CD4-positive, alpha-beta memory T cell (primary cell): ENCODE results near the gene POLN. TPM values are rescaled to one million over a fixed set of nuclear protein-coding genes. Genes with fewer than 3 reads are reported as not detected.

ENCODE experiments used
- CTCF ChIA-PET: fragments of 350-600 bp; sonication (Branson Sonifier 250); formaldehyde crosslinking; loops from one replicate; lab custom pipeline; 2021; ENCODE audit warnings: inconsistent platforms; ENCODE audit not compliant: partially characterized antibody; lab: Charles Lee
- POLR2A ChIA-PET: fragments of 350-600 bp; sonication (Branson Sonifier 250); formaldehyde crosslinking; loops from one replicate; lab custom pipeline; 2021; ENCODE audit not compliant: partially characterized antibody; lab: Charles Lee
- DNase-seq, 5 donors: peaks; one replicate each; pipeline versions ENCODE4 v3.0.0 to v3.0.0-alpha.2; 2020 to 2022; ENCODE audit warnings: mixed read lengths in 1 of 5
- H3K27ac ChIP-seq: one replicate; pipeline ENCODE4 v1.7.0; 2013; ENCODE audit warnings: low read depth, low read length
- H3K27me3 ChIP-seq: 2 replicates; pipeline ENCODE4 v1.7.0; 2013; ENCODE audit warnings: mild to moderate bottlenecking, low read length, moderate library complexity; ENCODE audit not compliant: insufficient read depth
- H3K36me3 ChIP-seq: 2 replicates; pipeline ENCODE4 v1.7.0; 2013; ENCODE audit warnings: mild to moderate bottlenecking, low read length, moderate library complexity; ENCODE audit not compliant: insufficient read depth
- H3K4me1 ChIP-seq: 2 replicates; pipeline ENCODE4 v1.7.0; 2013; ENCODE audit warnings: mild to moderate bottlenecking, low read length, moderate library complexity; ENCODE audit not compliant: insufficient read depth
- H3K4me3 ChIP-seq, 2 donors: one replicate each; pipeline ENCODE4 v1.7.0; 2013; ENCODE audit warnings: low read length in 2 of 2, mild to moderate bottlenecking in 1 of 2
- H3K9me3 ChIP-seq, 2 donors: one replicate each; pipeline ENCODE4 v1.7.0; 2013; ENCODE audit warnings: low read length in 2 of 2, control low read depth in 1 of 2; ENCODE audit not compliant: control insufficient read depth in 1 of 2
- H3K27ac Mint-ChIP-seq, 7 donors: one replicate each; pipeline ENCODE4 v1.8.0; 2020 to 2021; ENCODE audit warnings: mixed read lengths in 7 of 7, mild to moderate bottlenecking in 6 of 7, inconsistent platforms in 3 of 7, moderate library complexity in 3 of 7
- H3K27me3 Mint-ChIP-seq, 2 donors: one replicate each; pipeline ENCODE4 v1.8.0; 2020 to 2021; ENCODE audit warnings: mixed read lengths in 2 of 2
- H3K36me3 Mint-ChIP-seq, 2 donors: one replicate each; pipeline ENCODE4 v1.8.0; 2020 to 2021; ENCODE audit warnings: mixed read lengths in 2 of 2, inconsistent platforms in 1 of 2, mild to moderate bottlenecking in 1 of 2
- H3K4me1 Mint-ChIP-seq, 4 donors: one replicate each; pipeline ENCODE4 v1.8.0; 2020 to 2021; ENCODE audit warnings: mixed read lengths in 4 of 4, mild to moderate bottlenecking in 1 of 4
- H3K4me3 Mint-ChIP-seq, 8 donors: one replicate each; pipeline ENCODE4 v1.8.0; 2020 to 2021; ENCODE audit warnings: mixed read lengths in 8 of 8, mild to moderate bottlenecking in 7 of 8, moderate library complexity in 6 of 8, inconsistent platforms in 3 of 8
- H3K9me3 Mint-ChIP-seq, 8 donors: one replicate each; pipeline ENCODE4 v1.8.0; 2020 to 2021; ENCODE audit warnings: mixed read lengths in 8 of 8, mild to moderate bottlenecking in 5 of 8, inconsistent platforms in 3 of 8, moderate library complexity in 1 of 8
- intact Hi-C: fragments of 100-400 bp; cut with micrococcal nuclease; formaldehyde crosslinking; loops from one replicate; pipeline ENCODE4 v1.15.1; 2023
- polyA plus RNA-seq, 2 donors: library from polyadenylated mRNA; unstranded; fragments of 300-500 nt; fragmentation: Illumina TruSeq; gene quantifications; one replicate each; pipeline ENCODE4 v1.2.3, GENCODE V29; 2021
- total RNA-seq, 2 experiments: library from RNA; stranded (reverse); gene quantifications; one replicate each; pipeline ENCODE4 v1.2.3, GENCODE V29; 2021

POLN gene
- total and polyA plus RNA-seq, 4 experiments from 2014 or later, result 0.24 to 4.4 (median 2.8) TPM

DNA sequence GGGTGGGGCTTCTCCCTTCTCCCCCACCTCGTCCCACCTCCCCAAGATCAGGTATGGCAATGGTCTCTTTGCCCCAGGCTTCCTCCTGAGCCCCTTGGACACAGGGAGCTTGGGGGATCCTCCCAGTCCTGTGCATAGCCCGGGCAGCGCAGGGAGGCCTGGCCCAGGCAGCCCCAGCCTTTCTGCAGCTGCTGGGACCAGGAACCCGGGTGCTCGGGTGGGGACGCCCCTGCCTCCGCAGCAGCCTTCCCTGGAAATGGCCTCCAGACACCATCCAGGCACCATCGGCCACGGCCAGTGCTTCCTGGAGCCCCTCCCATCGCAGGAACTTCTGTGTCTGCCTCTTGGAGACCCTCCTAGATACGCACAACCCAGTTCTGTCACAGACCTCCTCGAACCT is 25.9 kb upstream of the POLN start:
- DNase-seq, result no peak
- Histone ChIP-seq H3K9me3 (no peaks in the 10 kb centered on the region), H3K27me3 (no peaks in the 10 kb centered on the region), H3K36me3 (no peaks in the 10 kb centered on the region), H3K4me1 (peaks cover 11% of the 10 kb centered on the region), H3K4me3 (no peak overlapping the region), H3K27ac (no peak overlapping the region)
- no peak overlapping the region for H3K4me3 Mint-ChIP-seq
- ChIA-PET CTCF (no interaction called here), POLR2A (no interaction called here)
- no peak overlapping the region for H3K27ac Mint-ChIP-seq
- peaks cover 3 to 8% of the 10 kb centered on the region in 2 donors for H3K36me3 Mint-ChIP-seq
- intact Hi-C loops, result no loop called here
- no peaks in the 10 kb centered on the region for H3K9me3 Mint-ChIP-seq
- H3K4me1 Mint-ChIP-seq, result peaks cover 0 to 15% (median 2%) of the 10 kb centered on the region in 4 donors
- no peaks in the 10 kb centered on the region for H3K27me3 Mint-ChIP-seq

DNA sequence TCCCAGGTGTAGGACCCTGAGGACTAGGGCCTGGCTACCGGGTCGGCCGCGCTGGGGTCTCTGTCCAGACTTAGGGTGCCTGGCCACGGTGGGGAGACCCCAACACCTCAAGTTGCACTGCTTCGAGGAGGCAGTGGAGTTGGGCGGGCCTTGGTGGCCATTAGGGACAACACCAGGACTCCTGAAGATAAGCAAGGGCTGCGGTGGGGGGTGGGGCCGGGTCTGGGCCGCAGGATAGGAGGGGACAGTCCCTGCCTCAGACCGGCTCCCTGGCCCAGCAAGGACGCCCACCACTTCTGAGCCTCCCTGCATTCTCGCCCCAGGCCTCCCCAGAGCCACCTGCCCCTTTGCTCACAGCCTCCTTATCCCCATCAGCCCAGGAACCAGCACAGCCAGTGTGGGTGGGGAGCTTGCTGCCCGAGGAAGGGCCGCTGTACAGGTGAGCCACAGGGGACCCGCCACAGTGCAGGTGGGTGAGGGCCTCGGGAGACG is 25.4 kb upstream of the POLN start:
- Histone ChIP-seq H3K27me3 (no peaks in the 10 kb centered on the region), H3K9me3 (no peaks in the 10 kb centered on the region), H3K4me3 (no peak overlapping the region), H3K36me3 (no peaks in the 10 kb centered on the region), H3K4me1 (peaks cover 14% of the 10 kb centered on the region), H3K27ac (no peak overlapping the region)
- Mint-ChIP-seq H3K36me3 (peaks cover 3 to 5% of the 10 kb centered on the region in 2 donors), H3K27ac (no peak overlapping the region), H3K4me3 (no peak overlapping the region), H3K9me3 (no peaks in the 10 kb centered on the region), H3K27me3 (no peaks in the 10 kb centered on the region), H3K4me1 (peaks cover under 1 to 13% (median under 1%) of the 10 kb centered on the region in 4 donors)
- ChIA-PET POLR2A (interaction anchor here (1.7 kb wide), 1 partner anchor 25 kb away, joined by 7 read pairs; the partner anchor contains the start of genes HAUS3 and POLN), CTCF (no interaction called here)
- DNase-seq, result no peak
- intact Hi-C loops, result no loop called here

- Histone ChIP-seq H3K36me3 (no peaks in the 10 kb centered on the region), H3K4me1 (peaks cover 14% of the 10 kb centered on the region), H3K27ac (no peak overlapping the region), H3K27me3 (no peaks in the 10 kb centered on the region), H3K4me3 (no peak overlapping the region), H3K9me3 (no peaks in the 10 kb centered on the region)
- ChIA-PET POLR2A (interaction anchor here (1.0 to 1.7 kb wide), 2 partner anchors 25 to 149 kb away, joined by 3 to 7 read pairs; partner anchors contain the start of genes HAUS3 and POLN), CTCF (no interaction called here)
- Mint-ChIP-seq H3K9me3 (no peaks in the 10 kb centered on the region), H3K4me3 (no peak overlapping the region), H3K27me3 (no peaks in the 10 kb centered on the region), H3K27ac (no peak overlapping the region), H3K36me3 (peaks cover 3 to 6% of the 10 kb centered on the region in 2 donors), H3K4me1 (peaks cover 0 to 11% (median 3%) of the 10 kb centered on the region in 4 donors)
- intact Hi-C loops, result no loop called here
- DNase-seq, result no peak
These were observed 24.9 kb upstream of the POLN start for GRCh38 chr4:2266821-2267220.

GRCh38 chr4:2266181-2266580 is 24.3 kb upstream of the POLN start:
- ChIA-PET CTCF (no interaction called here), POLR2A (interaction anchor here (1.0 to 1.7 kb wide), 3 partner anchors 24 to 152 kb away, joined by 3 to 7 read pairs (median 3); partner anchors contain the start of genes CFAP99, HAUS3, POLN and ZFYVE28)
- DNase-seq, result no peak
- Histone ChIP-seq H3K4me1 (peaks cover 14% of the 10 kb centered on the region), H3K27ac (no peak overlapping the region), H3K9me3 (no peaks in the 10 kb centered on the region), H3K4me3 (no peak overlapping the region), H3K27me3 (no peaks in the 10 kb centered on the region), H3K36me3 (no peaks in the 10 kb centered on the region)
- H3K36me3 Mint-ChIP-seq, result peaks cover 3 to 6% of the 10 kb centered on the region in 2 donors
- peaks cover 0 to 11% (median 3%) of the 10 kb centered on the region in 4 donors for H3K4me1 Mint-ChIP-seq
- no peaks in the 10 kb centered on the region for H3K27me3 Mint-ChIP-seq
- intact Hi-C loops, result no loop called here
- no peak overlapping the region for H3K4me3 Mint-ChIP-seq
- H3K27ac Mint-ChIP-seq, result peak overlapping the region in 4 of 7 donors; percentile 12 to 73 (median 31)
- H3K9me3 Mint-ChIP-seq, result no peaks in the 10 kb centered on the region

DNA sequence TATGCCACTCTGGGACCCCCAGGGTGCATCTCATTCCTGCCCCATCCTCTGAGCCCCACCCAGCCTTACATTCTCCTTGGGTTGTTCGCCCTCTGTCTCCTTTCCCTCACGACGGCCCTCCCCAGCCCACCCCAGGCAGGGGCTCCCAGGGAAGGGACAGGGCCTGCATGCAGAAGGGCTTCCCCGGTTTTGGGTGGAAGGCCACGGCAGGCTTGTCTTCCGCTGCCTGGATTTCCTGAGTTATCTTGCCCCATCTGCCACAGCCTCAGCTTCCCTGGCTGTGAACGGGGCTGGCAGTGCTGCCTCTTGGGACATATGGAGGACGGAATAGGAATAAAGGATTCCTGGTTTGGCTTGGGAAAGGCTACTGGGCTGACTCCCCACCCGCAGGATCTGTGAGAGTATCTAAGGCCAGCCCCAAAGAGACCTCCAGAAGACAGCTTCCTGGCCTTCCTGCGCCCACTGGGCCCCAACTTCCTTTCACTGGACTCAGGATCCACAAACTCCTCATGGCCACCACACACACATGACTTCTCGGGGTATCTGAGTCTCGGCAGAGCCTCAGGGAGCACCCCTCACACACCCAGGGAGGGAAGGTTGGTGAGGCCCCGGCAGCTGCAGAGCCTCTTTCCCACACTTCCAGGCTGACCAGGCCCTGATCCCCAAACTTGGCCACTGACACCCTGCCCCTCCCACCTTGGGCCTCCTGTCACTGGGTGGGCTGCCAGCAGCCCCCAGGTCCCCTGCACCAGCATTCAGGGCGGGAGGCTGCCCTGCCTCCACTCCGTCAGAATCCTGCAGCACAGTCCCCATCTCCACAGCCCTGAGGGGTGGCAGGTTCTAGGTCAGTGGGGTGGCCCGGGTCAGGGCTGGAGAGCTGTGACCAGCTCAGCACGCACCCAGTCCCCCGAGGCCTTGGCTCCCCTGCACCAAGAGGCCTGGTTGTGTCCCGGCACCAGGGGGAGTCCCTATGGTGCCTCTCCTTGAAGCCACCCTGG is 23.5 kb upstream of the POLN start:
- Mint-ChIP-seq H3K27ac (peak overlapping the region in 4 of 7 donors; percentile 30 to 73 (median 34)), H3K9me3 (no peaks in the 10 kb centered on the region), H3K36me3 (peaks cover 3 to 4% of the 10 kb centered on the region in 2 donors), H3K4me3 (peak overlapping the region in 1 of 8 donors; percentile 57), H3K4me1 (peaks cover 0 to 13% (median 3%) of the 10 kb centered on the region in 4 donors), H3K27me3 (no peaks in the 10 kb centered on the region)
- H3K4me3 ChIP-seq, result no peak overlapping the region
- H3K36me3 ChIP-seq, result no peaks in the 10 kb centered on the region
- DNase-seq, result no peak
- H3K27me3 ChIP-seq, result no peaks in the 10 kb centered on the region
- H3K4me1 ChIP-seq, result peaks cover 20% of the 10 kb centered on the region
- intact Hi-C loops, result no loop called here
- no peak overlapping the region for H3K27ac ChIP-seq
- CTCF ChIA-PET, result no interaction called here
- POLR2A ChIA-PET, result interaction anchor here (1.1 to 1.7 kb wide), 3 partner anchors 16 to 153 kb away, joined by 3 to 7 read pairs (median 5); partner anchors contain the start of genes CFAP99, HAUS3, POLN and ZFYVE28
- no peaks in the 10 kb centered on the region for H3K9me3 ChIP-seq

DNA sequence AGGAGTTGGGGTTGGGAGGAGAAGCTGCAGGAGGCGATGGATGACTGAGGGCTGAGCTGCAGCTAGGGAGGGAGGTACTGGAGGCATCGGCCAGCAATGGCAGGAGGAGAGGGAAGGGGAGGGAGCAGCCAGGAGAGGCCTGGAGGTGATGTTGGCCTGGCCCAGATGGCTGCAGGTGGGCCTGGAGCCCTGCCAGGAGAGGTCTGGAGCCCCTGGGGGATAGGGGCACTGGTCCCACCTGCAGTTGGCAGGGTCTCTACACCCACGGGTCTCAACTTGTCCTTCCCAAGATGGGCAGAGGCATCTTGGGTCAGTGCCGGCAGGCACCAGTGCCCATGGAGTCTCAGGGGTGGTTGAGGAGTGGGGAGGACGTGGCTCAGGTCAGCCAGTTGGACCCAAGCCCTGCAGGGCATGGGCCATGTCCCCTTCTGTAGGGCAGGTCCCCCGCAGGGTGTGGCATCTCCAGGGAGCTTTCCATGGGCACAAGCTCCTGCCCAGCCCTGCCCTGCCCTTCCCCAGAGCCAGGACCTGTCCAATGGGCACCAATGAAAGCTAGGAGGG is 22.6 kb upstream of the POLN start:
- Mint-ChIP-seq H3K4me1 (peaks cover 2 to 17% (median 5%) of the 10 kb centered on the region in 4 donors), H3K4me3 (no peak overlapping the region), H3K36me3 (peaks cover 2% of the 10 kb centered on the region in 2 donors), H3K27me3 (no peaks in the 10 kb centered on the region), H3K27ac (peak overlapping the region in 1 of 7 donors; percentile 83), H3K9me3 (no peaks in the 10 kb centered on the region)
- Histone ChIP-seq H3K27ac (no peak overlapping the region), H3K4me1 (peaks cover 28% of the 10 kb centered on the region), H3K27me3 (no peaks in the 10 kb centered on the region), H3K36me3 (no peaks in the 10 kb centered on the region), H3K9me3 (no peaks in the 10 kb centered on the region), H3K4me3 (no peak overlapping the region)
- ChIA-PET POLR2A (interaction anchor here (1.7 to 1.9 kb wide), 2 partner anchors 17 to 21 kb away, joined by 5 read pairs; no protein-coding TSS in a partner anchor), CTCF (no interaction called here)
- intact Hi-C loops, result no loop called here
- no peak for DNase-seq
